Umbilical cord (tissue), 2 donors: ENCODE data around the gene ASTN2. TPM values are rescaled to one million over a fixed set of nuclear protein-coding genes. Genes with fewer than 3 reads are reported as not detected.

Source experiments
- DNase-seq: peaks from one replicate; pipeline ENCODE4 v3.0.0-alpha.2; 2015; ENCODE audit warnings: low spot score
- total RNA-seq: library from RNA; depleted of rRNA; stranded (reverse); fragments of >200 nt; gene quantifications from one replicate; pipeline ENCODE4 v1.2.3, GENCODE V29; 2014; ENCODE audit warnings: low replicate concordance; ENCODE audit not compliant: insufficient read depth

ASTN2 gene
- total RNA-seq, 1 donor from 2014 or later = 7.0 TPM

DNA sequence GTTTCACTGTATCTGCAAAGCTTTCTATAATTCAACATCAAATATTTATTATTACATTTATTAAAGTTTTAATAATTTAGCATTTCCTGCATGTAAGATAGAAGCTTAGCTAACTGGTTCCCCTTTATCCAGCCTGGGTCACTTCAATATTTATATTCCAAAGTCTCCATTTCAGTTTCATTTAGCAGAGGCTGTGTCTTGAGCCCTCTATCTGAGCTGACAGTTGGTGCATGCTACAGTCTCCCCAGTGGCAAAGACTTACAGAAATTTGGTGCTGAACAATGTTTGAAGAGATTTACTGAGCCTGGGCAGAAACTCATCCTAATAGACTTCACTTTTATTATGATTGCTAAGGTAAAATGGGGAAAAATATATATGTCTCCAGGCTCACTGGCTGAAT, 448.7 kb downstream of the ASTN2 start:
- DNase-seq = no peak

- DNase-seq = no peak
Measured at GRCh38 chr9:116964258-116964657, 450.6 kb downstream of the ASTN2 start.

GRCh38 chr9:116959809-116960208, 455.0 kb downstream of the ASTN2 start:
- DNase-seq = peak; percentile 37

GRCh38 chr9:116958881-116959280, 456.0 kb downstream of the ASTN2 start:
- no peak for DNase-seq

- DNase-seq = no peak
Measured at GRCh38 chr9:116954731-116955130, 460.1 kb downstream of the ASTN2 start.

DNA sequence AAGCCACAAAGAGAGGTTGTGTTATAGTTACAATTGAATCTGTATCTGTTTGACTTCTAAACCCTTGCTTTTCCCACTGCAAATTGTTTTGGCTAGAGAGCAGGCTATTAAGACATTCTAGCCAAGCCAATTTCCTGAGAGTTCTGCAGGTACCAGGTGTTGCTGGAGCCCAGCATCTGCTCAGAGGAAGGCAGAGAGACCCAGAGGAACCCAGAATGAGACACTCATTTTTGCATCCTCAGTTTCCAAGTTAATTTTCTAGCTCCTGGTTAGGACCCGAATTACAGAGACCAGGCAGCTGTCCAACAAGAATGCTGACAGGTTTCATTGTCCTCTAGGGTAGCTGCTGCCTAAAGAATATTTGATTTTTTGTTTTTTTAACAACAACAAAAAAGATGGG, 461.6 kb downstream of the ASTN2 start:
- no peak for DNase-seq

DNA sequence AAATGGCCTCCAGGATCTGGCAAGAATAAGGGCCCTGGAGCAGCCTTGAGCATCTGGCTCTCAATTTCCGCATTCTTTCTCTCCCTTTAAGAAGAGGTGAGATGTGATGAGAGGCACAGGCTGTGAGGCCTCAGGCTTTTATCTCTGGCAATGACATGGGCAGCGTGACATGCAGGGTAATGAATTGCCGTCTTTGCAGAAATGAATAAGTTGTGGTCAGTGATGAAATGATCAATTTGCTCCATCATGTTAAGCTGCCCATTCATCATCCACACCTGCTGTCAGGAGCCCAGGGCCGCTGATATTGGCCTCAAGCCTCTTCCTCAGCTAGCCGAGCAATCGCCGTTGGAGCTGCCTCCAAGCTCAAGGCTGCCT, 462.4 kb downstream of the ASTN2 start:
- DNase-seq = no peak

DNA sequence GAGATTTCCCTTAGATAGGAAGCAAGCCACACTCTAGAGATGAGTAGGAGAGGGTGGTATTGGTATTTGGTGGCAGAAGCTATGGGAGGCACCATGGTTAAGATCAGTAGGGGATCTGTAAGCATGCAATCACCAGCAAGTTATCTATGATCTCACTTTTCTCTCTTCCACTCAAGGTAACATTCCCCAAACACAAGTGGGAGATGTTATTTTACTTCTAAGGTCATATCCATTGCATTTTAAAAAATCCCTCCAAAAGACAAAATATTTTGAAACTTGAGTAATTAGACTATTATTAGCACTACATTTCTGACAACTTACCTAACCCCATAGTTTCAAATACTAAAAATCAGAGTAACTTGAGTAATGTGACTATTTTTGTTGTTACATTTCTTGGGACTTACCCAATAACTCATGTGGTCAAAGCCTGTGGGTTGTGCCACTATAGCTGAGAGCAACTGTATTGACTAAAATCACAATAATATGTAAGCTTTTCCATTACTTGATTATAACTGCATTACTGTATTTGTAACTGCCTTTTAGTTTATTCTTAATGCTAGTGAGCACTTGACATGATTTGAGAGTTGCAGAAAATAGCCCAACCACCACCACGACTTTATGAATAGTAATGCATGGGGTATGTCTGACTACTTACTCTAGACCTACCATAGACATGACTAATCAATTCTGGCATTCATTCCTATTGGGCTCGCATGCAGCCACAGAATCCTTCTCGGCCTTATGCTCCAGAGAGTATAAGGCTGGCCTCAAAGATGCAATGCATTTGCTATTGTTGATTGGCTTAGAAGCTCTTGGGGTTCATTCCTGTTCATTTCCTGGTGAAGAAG, 463.0 kb downstream of the ASTN2 start:
- DNase-seq = no peak

DNA sequence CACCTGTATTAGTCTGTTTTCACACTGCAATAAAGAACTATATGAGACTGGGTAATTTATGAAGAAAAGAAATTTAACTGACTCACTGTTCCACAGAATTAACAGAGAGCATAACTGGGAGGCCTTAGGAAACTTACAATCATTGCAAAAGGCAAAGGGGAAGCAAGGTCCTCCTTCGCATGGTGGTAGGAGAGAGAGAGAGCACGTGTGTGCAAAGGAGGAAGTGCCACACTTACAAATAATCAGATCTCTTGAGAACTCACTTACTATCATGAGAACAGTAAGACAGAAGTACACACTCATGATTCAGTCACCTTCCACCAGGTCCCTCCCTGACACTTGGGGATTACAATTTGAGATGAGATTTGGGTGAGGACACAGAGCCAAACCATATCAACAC, 469.0 kb downstream of the ASTN2 start:
- peak; percentile 8 for DNase-seq

- DNase-seq = no peak
Measured at GRCh38 chr9:116944714-116945534, 469.9 kb downstream of the ASTN2 start.

DNA sequence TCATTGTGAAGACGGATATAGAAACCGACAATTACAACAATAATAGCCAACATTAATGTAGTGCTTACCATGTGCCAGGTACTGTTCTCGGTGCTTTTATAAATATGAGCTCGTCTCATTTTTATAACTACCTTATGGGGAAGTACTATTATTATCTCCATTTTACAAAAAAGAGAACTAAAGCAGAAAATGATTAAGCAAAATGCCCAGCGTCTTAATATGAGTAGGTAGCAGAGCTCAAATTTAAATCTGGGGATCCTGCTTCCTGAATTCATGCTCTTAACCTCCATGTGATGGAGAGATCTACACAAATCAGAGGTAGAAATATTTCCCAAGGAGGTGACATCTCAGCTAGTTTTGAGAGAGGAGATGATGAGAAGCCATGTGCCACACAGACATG, 470.9 kb downstream of the ASTN2 start:
- no peak for DNase-seq

- no peak for DNase-seq
Measured at GRCh38 chr9:116942593-116943061, 472.2 kb downstream of the ASTN2 start.

GRCh38 chr9:116941266-116941665, 473.6 kb downstream of the ASTN2 start:
- no peak for DNase-seq

DNA sequence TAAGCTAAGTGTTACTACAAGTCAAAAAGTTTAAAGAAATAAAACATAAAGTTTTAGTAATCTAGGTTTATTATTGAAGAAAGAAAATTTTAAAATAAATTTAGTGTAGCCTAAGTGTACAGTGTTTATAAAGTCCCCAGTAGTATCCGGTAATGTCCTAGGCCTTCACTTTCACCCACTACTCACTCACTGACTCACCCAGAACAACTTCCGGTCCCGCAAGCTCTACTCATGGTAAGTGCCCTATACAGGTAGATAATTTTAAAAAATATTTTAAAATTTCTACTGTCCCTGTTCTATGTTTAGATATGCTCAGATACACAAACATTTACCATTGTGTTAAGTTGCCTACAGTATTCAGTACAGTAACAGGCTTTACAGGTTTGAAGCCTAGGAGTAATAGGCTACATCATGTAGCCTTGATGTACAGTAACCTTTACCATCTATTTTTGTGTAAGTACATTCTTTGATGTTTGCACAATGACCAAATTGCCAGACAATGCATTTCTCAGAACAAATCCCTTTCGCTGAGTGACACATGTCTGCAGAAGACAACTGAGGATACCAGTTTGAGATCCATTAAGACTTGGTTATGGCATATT, 474.1 kb downstream of the ASTN2 start:
- peak; percentile 2 for DNase-seq

- DNase-seq = no peak
Measured at GRCh38 chr9:116939614-116940013, 475.2 kb downstream of the ASTN2 start.

- no peak for DNase-seq
Measured at GRCh38 chr9:116939161-116939560, 475.7 kb downstream of the ASTN2 start.

DNA sequence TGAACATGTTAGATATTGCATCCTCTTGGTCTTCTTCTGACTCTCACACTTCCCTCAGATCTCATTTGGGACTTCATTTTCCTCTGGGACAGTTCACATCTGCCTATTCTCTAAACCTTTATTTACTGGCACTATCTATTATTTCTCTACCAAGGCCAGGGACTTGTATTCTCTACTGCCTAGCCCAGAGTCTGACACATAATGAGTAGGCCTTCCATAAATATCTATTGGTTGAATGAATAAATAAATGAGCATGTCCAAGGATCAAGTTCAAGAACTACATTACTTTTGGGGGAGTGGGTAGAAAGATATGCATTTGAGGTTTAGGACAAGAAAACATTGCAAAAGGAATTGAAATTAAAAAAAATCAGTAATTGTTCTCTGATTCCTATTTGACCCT, 477.5 kb downstream of the ASTN2 start:
- DNase-seq = no peak

GRCh38 chr9:116935149-116935897, 479.5 kb downstream of the ASTN2 start:
- no peak for DNase-seq

DNA sequence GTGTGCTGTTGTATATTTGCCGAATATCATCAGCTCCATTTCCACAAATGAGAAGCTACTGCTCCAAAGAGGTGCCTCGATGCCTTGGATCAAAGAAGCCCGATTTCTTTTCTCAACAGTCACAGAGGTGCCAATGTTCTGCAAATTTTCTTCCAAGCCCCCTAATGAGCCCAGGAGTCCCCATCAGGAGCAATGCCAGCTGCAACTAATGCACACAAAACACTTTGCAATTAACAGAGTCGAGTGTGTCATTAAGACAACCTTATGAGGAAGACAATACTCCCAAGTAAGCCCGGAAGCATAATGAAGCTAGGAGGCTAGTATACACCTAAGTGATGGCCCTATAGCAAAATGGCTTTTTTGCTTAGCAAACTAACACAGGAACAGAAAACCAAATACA, 480.7 kb downstream of the ASTN2 start:
- no peak for DNase-seq

DNA sequence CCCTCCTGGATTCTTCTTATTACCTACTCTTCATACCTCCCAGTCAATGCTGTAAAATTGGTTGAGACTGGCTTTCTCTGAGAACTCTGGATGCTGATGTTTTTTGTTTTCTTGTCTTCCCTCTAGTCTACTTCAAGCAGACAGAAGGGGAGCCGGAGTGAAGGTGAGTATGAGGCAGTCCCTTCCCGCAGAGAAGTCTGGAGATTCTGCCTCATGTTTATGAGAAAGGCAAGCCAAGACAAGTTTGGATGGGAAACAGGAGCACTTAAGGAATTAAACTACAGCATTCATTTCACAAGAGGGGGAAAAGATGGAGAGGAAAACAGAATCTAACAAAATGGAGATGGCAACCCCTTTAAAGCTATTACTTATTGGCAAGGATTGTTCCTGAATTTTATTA, 481.6 kb downstream of the ASTN2 start:
- peak; percentile 26 for DNase-seq

GRCh38 chr9:116929621-116930020, 485.2 kb downstream of the ASTN2 start:
- no peak for DNase-seq

GRCh38 chr9:116928884-116929283, 486.0 kb downstream of the ASTN2 start:
- DNase-seq = no peak
